Gastroesophageal sphincter (tissue), 3 donors: ENCODE results near the gene TCIRG1.

ENCODE experiments used
- CTCF ChIP-seq, 4 experiments: fragments of 200-600 bp in 2 of 4; fragments of 450-650 bp in 2 of 4; sonication (generic) in 1 of 4; IDR thresholded peaks; one replicate each; pipeline ENCODE4 v1.5.1; 2017 to 2019; ENCODE audit warnings: antibody characterized with exemption in 4 of 4, mild to moderate bottlenecking in 2 of 4, moderate library complexity in 2 of 4
- EP300 ChIP-seq: sonication (generic); formaldehyde crosslinking; IDR thresholded peaks from one replicate; pipeline ENCODE4 v1.6.1; 2017; ENCODE audit warnings: antibody characterized with exemption, mild to moderate bottlenecking
- POLR2A ChIP-seq, 2 donors: fragments of 450-650 bp; IDR thresholded peaks; one replicate each; pipeline ENCODE4 v1.6.1; 2017; ENCODE audit warnings: antibody characterized with exemption in 2 of 2, mild to moderate bottlenecking in 2 of 2, moderate library complexity in 1 of 2

- TF ChIP-seq CTCF (IDR thresholded peaks at IDR 0.05) = no peak
- TF ChIP-seq EP300 = no peak
- no peak for TF ChIP-seq POLR2A (IDR thresholded peaks at IDR 0.05)
Measured at GRCh38 chr11:68053981-68054812, 15.4 kb downstream of the TCIRG1 start.
